HG03558 (cell line): ENCODE results near the gene DCN.
A peak's percentile ranks its signal among the peaks of the same experiment; 100 is the strongest.

ENCODE experiments used
- ATAC-seq: cut with Tn5 transposase; IDR thresholded peaks from one replicate; pipeline ENCODE4 v1.9.1; 2021; ENCODE audit warnings: moderate number of reproducible peaks; ENCODE audit not compliant: unreplicated experiment; ENCODE audit errors: extremely low read depth

Gene DCN

DNA sequence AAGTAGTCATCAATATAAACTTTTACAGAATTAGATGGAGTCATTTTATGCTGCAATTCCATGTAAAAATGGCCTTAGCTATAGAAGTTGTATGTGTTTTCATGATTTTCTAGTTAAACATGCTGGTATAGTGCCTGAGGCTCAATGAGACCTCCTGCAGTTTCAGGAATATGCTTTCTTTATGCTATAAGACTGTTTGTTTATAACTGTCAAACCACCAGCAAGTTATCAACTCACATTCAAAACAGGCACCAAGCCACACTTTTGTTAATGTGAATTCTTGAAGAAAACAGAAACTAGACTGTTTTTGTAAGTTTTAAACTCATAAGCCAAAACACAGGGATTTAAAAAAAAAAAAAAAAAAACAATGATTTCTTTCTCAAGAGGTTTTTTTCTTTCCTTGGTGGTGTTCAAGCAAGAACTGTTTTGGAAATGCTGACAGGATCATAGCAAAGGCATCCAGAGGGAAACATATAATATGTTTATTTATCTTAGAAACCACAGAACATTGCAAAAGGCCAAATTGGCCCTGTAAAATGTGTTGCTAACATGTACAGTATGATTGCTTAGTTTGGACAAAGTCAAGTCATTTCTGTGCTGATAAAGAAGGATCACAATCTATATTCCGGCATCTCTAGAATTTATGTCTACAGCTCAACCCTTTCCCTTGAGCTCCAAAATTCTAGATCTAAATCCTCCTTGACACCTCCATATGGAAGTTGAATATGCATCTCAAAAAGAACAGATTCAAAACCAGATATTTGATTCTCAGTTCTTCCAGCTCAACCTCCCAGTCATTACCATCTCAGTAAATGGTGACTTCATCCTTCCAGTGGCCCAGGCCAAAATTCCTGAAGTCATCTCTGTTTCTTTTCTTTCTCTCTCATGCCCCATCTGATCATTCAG lies 42.3 kb downstream of the DCN start:
- ATAC-seq, result no peak

DNA sequence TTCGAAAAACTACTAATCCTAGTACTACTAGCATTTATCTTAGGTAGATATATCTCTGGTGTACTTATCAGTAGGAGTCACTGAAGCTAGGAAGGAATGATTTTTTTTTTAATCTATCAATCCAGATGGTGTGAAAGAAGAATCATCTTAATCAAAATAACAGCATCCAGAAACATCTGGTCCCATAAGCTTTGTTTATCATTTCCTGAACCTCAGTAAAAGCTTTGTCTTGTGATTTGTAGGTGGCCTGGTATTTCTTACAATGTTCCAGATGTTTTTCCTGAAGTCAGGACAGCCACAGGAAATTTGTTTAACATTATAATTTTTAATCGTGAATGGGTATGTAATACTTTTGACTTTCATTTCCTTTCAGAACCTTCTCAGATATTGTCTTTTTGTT lies 43.3 kb downstream of the DCN start:
- ATAC-seq, result no peak

GRCh38 chr12:91138337-91138920 lies 44.2 kb downstream of the DCN start:
- ATAC-seq, result no peak

DNA sequence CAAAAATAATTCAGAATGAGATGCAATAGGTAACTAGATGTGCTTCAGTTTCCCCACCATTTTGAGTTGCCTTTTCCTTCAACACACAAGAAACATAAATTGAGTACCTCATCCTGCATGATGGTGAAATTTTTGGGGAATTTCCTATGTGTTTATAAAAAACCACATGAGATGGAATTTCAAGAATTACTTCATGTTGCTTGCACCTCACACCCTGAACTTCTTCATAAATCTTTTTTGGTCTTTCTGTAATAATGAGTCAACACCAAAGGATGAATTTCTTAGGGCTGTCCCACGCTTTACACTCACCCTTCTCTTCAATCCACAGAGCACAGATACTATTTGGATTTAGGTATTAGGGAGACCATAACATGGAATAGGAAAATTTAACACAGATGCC lies 48.7 kb downstream of the DCN start:
- no peak for ATAC-seq

- no peak for ATAC-seq
Measured at GRCh38 chr12:91129662-91130362, 52.8 kb downstream of the DCN start.

DNA sequence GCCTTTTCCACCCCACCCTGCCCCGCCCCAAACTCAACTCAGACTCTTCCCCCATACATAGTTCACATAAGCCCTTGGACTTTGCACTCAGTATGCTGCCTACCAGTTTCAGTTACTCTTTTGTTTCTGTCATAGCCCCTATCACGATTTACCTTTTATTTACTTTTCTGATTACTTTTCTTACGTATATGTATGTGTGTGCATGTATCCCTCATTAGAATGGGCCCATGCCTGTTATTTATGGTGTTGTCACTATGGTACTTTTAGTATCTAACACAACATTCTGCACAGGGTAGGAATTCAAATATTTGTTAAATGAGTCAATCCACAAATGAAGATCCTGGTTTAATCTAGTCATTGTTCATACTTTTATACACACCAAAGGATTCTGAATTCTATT lies 54.9 kb downstream of the DCN start:
- ATAC-seq, result no peak

DNA sequence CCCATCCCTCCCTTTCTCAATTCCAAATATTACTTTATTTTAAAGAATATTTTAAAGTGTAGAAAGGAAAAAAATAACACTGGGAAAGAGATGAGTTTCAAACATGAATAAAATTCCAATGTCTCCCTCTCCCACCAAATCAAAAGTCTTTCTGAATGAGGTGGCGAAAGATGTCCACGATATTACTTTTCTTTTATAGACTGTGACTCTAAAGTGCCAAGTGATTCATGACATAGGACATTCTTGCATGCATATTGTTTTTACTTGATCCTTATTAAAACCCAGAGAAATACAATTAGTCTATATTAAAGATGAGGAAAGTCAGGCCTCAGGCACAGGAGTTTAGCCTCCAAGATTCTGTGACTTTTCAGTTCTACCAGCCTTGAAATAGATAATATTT lies 55.3 kb downstream of the DCN start:
- no peak for ATAC-seq

GRCh38 chr12:91126516-91126915 lies 56.1 kb downstream of the DCN start:
- ATAC-seq, result no peak

- ATAC-seq, result no peak
Measured at GRCh38 chr12:91123236-91123916, 59.2 kb downstream of the DCN start.

- ATAC-seq, result no peak
Measured at GRCh38 chr12:91120781-91121180, 61.8 kb downstream of the DCN start.

DNA sequence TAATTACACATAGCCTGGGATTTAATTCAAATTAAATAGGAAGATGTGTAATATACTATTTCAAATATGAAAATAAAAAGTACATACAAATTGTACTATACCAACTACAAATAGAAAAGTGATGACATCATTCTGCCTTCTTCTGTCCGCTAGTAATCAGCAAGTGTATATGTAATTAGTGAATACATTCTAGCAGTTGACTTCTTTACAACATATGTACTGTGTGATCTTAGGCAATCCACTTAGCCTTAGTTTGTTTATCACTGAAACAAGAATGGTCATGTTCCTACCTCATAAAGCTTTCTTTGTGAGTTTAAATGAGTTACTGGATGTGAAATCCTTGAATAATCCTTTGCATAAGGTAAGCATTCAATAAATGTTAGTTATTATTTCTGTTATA lies 63.5 kb downstream of the DCN start:
- no peak for ATAC-seq

- ATAC-seq, result no peak
Measured at GRCh38 chr12:91113621-91114020, 69.0 kb downstream of the DCN start.

GRCh38 chr12:91111366-91112325 lies 71.0 kb downstream of the DCN start, which contains the start of gene LUM:
Gene LUM (minus strand): TSS chr12:91111494. CDS start chr12:91108979, 2,515 bp downstream.
- ATAC-seq, result no peak

GRCh38 chr12:91110311-91110924 lies 72.2 kb downstream of the DCN start:
- ATAC-seq, result no peak

GRCh38 chr12:91109581-91110310 lies 72.9 kb downstream of the DCN start:
- ATAC-seq, result no peak

GRCh38 chr12:91109148-91109564 lies 73.5 kb downstream of the DCN start:
- peak; percentile 71 for ATAC-seq

- no peak for ATAC-seq
Measured at GRCh38 chr12:91108196-91108755, 74.3 kb downstream of the DCN start.

GRCh38 chr12:91106283-91106682 lies 76.3 kb downstream of the DCN start:
- ATAC-seq, result no peak
